Parietal lobe (tissue), 1 donor: ENCODE results near the gene HS2ST1. TPM values are rescaled to one million over a fixed set of nuclear protein-coding genes. Genes with fewer than 3 reads are reported as not detected.

Experiments used
- total RNA-seq: library from RNA; depleted of rRNA; stranded (reverse); fragments of >200 nt; gene quantifications from one replicate; pipeline ENCODE4 v1.2.3, GENCODE V29; 2014

Gene HS2ST1
- total RNA-seq = 26.3 TPM

DNA sequence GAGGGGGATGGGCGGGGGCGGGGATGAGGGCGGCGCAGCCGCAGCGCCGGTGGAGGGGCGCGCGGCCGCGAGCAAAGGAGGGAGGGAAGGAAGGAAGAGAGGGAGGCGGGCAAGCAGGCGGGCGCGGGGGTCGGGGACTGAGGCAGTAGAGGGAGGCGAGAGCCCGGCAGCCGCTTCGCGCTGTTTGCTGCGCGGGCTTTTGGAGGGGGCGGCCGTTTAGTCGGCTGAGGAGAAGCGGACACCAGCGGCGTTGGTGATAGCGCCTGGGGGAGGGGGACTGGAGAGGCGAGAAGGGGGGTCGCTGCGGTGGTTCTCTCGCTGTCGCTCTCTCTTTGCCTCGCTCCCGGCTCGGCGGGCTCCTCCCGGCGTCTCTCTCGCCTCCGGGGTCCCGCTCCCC, at the start of gene HS2ST1:
HS2ST1 (plus strand) TSS at position 35 of the 397 bp plus-strand sequence.

DNA sequence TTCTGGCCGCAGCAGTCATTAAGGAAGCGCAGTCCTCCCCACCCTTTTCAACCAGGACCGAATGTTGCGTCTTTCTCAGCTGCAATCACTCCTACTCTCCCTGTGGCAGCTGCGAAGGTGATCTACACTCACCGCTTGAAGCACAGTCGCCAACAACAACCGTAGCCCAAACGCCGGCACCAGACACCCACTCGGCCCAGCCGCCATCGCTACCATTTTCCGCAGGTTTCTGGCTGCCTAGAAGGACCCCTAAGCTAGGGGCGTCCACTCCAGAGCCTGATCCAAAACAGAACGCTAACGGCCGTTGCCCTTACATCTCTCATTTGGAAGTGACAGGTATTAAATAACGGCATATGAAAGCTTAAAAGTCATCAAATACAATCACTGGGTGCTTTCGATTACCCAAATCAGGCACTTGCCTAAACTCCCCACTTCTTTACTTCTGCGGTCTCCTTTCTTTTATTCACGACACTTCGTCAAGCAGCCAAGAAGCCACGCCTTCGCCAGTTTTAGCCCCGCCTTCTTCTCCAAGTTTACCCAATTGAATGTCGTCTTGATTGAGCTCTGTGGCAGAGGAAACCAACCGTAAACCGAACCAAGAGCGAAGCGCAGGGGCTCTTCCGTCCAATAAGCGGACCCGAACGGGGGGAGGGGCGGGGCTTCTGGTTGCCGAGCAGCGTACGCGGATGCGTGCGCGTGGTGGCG, 387 bp upstream of the HS2ST1 start, which contains the start of gene SELENOF:
SELENOF (minus strand) TSS at position 231 of the 705 bp plus-strand sequence; CDS start at position 216, 15 bp downstream.

Other genes starting within 250 kb of the HS2ST1 start
- 121 TPM for gene SH3GLB1, start 210.1 kb upstream of the HS2ST1 start, total RNA-seq
- 88.9 TPM for gene SELENOF, start 509 bp upstream of the HS2ST1 start, total RNA-seq